ENCODE measurements around the gene IGDCC3.

Gene IGDCC3

GRCh38 chr15:65339416-65339815, 38.4 kb downstream of the IGDCC3 start:
- DNase-seq: no peak

DNA sequence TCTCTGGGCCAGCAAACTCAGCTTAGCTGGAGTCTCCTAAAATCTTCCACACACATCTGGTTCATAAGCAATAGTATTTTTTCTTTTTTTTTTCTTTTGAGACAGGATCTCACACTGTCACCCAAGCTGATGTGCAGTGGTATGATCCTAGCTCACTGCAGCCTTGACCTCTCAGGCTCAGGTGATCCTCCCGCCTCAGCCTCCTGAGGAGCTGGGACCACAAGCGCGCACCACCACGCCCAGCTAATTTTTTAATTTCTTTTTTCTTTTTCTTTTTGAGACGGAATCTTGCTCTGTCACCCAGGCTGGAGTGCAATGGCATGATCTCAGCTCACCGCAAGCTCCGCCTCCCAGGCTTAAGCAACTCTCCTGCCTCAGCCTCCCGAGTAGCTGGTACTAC, 39.0 kb downstream of the IGDCC3 start:
- no peak for DNase-seq

- DNase-seq: no peak
Observed at GRCh38 chr15:65338366-65338765, 39.4 kb downstream of the IGDCC3 start.

DNA sequence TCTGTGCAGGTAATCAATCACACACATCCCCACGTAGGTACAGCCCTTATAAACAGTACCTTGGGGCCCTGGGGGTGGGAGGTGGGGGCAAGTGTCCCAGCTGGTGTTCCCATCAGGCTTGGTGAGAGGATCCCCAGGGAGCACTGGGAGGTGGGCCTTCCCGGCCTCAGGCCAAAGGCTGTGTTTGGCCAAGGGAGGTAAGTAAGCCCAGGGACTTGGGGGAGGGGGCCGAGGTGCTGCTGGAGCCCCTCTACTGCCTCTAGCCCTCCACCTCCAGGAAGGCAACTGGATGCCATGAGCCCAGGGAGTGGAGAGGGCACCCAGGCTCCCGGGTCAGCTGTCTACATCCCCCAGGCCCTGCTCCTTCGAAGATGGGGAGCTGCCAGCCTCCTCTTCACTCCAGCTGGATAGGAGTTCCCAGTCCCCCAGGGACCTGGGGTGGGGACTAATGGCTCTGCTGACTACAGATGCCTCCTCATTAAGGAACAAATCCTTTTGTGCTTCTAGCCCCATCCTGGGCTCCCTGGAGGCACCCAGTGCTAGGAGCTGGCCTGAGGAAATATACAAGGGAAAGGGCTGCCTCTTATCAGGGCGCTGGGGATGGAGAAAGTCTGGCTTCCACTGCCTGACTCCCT, 40.2 kb downstream of the IGDCC3 start:
- no peak for DNase-seq

- DNase-seq: no peak
Observed at GRCh38 chr15:65336493-65337435, 41.0 kb downstream of the IGDCC3 start.

- no peak for DNase-seq
Observed at GRCh38 chr15:65335278-65336055, 42.3 kb downstream of the IGDCC3 start.

DNA sequence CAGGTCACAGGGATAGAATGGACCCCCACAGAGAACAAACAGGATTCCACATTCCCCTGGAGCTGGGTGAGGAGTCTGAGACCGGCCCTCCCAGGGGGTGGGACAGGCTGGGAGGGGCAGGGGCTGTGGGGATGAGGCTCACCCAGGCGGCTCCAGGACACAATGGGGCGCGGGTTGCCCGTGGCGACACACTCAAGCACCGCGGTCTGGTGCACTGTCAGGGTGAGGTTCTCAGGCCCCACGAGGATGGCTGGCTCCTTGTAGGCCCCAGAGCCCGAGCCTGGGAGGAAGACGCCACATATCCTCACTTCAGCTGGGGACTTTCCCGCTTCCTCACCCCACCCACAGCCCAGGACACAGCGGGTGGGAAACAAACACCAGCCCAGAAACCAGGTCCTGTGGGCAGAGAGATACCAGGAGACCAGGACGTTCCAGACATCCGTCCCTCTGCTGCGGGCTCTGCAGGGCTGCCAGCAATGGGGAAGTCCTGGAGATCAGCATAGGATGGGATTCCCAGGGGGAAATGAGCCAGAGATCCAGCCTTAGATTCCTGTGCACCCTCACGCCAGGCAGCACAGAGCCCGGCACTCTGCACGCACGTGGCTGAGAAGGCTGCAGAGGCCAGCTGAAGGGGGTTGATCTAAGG, 43.1 kb downstream of the IGDCC3 start:
- DNase-seq: no peak

DNA sequence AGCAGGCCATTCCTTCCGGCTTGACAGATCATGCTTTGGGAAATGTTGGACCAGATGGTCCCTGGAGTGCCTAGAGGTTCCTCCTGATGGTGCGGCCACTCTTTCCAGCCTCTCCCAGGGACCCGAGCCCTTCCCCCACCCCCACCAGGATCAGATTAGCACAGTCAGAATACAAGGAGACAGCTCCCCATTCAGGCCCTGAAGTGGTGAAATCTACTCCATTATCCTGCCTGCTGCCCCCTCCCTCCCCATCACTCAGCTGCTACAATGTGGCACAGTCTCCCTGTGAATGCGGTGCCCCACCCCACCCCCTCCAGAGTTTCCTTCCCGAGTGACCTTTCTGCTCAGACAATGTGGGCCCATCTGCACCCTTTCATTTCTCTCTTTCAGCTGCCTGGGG, 43.9 kb downstream of the IGDCC3 start:
- DNase-seq: peak in 1 of 14 donors; percentile 30

GRCh38 chr15:65333148-65333820, 44.5 kb downstream of the IGDCC3 start:
- DNase-seq: no peak

GRCh38 chr15:65332391-65333147, 45.2 kb downstream of the IGDCC3 start:
- no peak for DNase-seq

DNA sequence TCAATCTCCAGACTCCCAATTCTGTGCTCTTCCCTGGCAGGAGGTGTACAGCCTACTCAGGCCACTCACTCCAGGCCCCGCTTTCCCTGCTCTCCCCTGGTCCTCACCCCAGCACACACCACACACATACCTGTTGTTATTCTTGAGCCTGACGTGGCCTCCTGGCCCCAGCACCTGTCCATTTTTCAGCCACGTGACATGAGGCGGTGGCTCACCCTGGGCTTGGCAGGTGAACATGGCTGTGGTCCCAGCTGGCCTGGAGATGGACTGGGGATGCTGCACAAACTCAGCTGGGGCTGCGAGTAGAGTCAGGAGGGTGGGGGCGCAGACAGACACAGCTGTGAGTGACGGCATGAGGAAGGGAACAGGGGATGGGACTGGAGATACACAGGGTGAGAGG, 46.0 kb downstream of the IGDCC3 start:
- DNase-seq: peak in 1 of 14 donors; percentile 2

DNA sequence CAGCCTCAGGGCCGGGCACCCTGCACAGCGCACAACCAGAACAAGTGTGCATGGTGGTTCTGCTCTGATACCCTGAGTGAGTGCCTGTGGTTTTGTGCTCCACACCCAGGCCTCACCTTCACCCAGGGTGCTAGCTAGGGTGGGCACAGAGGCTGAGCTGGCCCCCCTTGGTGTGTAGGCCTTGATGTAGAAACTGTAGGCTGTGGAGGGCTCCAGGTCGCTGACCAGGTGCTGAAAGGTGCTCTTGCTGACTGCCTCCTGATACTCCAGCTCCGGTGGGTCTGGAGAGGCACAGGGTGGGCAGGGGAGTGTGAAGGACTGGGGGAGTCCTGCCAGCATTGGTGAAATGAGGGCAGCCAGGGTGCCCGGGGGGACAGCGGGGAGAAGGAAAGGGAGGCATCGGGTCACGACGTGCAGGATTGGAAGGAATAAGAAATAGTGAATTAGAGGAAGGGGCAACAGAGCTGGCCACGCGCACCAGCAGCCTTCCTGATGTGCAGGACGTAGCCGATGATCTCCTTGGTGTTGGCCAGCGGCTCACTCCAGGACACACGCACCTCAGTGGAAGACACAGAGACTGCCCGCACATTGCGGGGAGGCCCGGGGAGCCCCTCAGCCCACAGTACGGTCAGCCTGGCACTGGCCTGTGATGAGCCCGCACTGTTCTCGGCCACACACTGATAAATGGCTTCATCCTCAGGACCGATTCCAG, 46.7 kb downstream of the IGDCC3 start:
- DNase-seq: no peak

GRCh38 chr15:65329984-65330735, 47.6 kb downstream of the IGDCC3 start:
- no peak for DNase-seq

DNA sequence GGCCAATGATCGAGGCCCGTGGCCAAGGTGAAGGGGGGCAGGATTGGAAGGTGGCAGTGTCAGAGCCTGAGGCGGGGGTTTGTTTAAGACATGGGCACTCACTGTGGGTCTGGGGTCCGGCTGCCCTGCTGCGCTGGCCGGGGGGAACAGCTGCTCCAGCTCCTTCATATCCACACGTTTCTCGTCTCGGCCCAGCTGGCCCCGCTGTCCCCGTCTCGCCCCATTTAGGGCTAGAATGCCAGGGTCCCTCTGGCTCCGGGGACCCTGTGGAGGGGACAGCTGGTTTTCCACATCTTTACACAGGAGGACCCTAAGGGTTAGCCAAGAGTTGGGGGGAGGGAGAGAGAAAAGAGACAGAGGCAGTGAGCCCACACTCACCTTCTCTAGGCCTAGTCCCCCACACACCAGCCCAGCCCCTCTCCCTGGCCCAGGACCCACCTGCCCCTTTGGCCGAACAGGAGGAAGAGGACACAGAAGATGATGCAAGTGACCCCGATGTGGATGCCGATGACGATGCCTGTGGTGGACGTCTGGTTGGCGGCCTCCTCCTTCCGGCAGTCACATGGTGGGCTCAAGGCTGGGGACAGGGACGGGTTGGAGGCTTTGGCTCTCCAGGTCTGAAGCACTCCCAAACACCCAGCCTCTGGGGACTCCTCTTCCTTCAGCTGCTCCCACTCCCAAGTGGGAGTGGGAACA, 48.4 kb downstream of the IGDCC3 start:
- no peak for DNase-seq

- no peak for DNase-seq
Observed at GRCh38 chr15:65328506-65329287, 49.1 kb downstream of the IGDCC3 start.

GRCh38 chr15:65327651-65328393, 50.0 kb downstream of the IGDCC3 start:
- no peak for DNase-seq

DNA sequence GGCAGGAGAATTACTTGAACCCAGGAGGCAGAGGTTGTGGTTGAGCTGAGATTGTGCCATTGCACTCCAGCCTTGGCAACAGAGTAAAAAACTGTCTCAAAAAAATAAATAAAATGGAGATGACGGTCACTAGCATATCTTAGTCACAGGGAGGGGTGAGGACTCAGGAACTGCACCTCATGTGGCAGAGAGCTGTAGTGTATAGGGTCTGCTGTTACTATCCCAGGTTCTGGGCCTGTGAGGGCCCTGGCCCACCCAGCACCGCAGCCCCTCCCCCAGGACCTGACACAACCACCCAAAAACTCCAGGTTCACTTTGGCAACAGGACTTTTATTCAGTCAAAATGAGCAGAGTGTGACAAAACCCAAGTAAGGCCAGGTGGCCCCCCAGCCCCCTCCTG, 51.0 kb downstream of the IGDCC3 start:
- DNase-seq: no peak

Data from C1 segment of cervical spinal cord (tissue), 14 donors.